Fibroblast of lung (primary cell): Measurements from ENCODE around the gene AOAH. TPM values are rescaled to one million over a fixed set of nuclear protein-coding genes. Genes with fewer than 3 reads are reported as not detected.

Experiments
- DNase-seq, 2 donors: peaks; one replicate each; pipeline versions ENCODE4 v3.0.0 to v3.0.0-alpha.2; 2010; ENCODE audit warnings: low read depth in 2 of 2
- H2AFZ ChIP-seq: 2 replicates; pipeline ENCODE4 v1.5.1; 2012; ENCODE audit warnings: low read length, control low read depth, inconsistent platforms
- H3K27ac ChIP-seq: 2 replicates; pipeline ENCODE4 v1.5.1; 2011; ENCODE audit warnings: low read length, control low read depth; ENCODE audit not compliant: insufficient read depth
- H3K27me3 ChIP-seq: 2 replicates; pipeline ENCODE4 v1.5.1; 2011; ENCODE audit warnings: mild to moderate bottlenecking, low read length; ENCODE audit not compliant: control insufficient read depth, insufficient read depth
- H3K36me3 ChIP-seq: 2 replicates; pipeline ENCODE4 v1.5.1; 2011; ENCODE audit warnings: low read length; ENCODE audit not compliant: control insufficient read depth, insufficient read depth
- H3K4me1 ChIP-seq: 2 replicates; pipeline ENCODE4 v1.5.1; 2011; ENCODE audit warnings: low read length; ENCODE audit not compliant: control insufficient read depth, insufficient read depth; ENCODE audit errors: extremely low read depth
- H3K4me2 ChIP-seq: 2 replicates; pipeline ENCODE4 v1.5.1; 2011; ENCODE audit warnings: low read length, control low read depth; ENCODE audit not compliant: insufficient read depth; ENCODE audit errors: extremely low read depth
- H3K4me3 ChIP-seq, 4 experiments: fragments of 200-600 bp in 1 of 4; sonication (generic) in 1 of 4; replicated peaks in 1 of 4; 2 replicates each; pipeline ENCODE4 v1.5.1; 2011 to 2016; ENCODE audit warnings: low read length in 4 of 4, low read depth in 3 of 4, mild to moderate bottlenecking in 3 of 4, control low read depth in 2 of 4, inconsistent platforms in 1 of 4, mixed read lengths in 1 of 4; ENCODE audit not compliant: insufficient read depth in 1 of 4; ENCODE audit errors: control extremely low read depth in 1 of 4
- H3K79me2 ChIP-seq: 2 replicates; pipeline ENCODE4 v1.5.1; 2012; ENCODE audit warnings: mild to moderate bottlenecking, low read length, inconsistent platforms; ENCODE audit not compliant: control insufficient read depth, insufficient read depth
- H3K9ac ChIP-seq: 2 replicates; pipeline ENCODE4 v1.5.1; 2011; ENCODE audit warnings: mild to moderate bottlenecking, low read length, control low read depth; ENCODE audit not compliant: insufficient read depth
- H3K9me3 ChIP-seq: 2 replicates; pipeline ENCODE4 v1.5.1; 2012; ENCODE audit warnings: low read depth, low read length; ENCODE audit not compliant: control insufficient read depth, insufficient read depth
- H4K20me1 ChIP-seq: 2 replicates; pipeline ENCODE4 v1.5.1; 2011; ENCODE audit warnings: low read length; ENCODE audit not compliant: control insufficient read depth, insufficient read depth; ENCODE audit errors: extremely low read depth
- EZH2 ChIP-seq: IDR thresholded peaks from 2 replicates; pipeline ENCODE4 v1.5.1; 2012; ENCODE audit warnings: low read length, control low read depth, mild to moderate bottlenecking; ENCODE audit errors: missing control alignments
- polyA plus RNA-seq, 2 donors: library from polyadenylated mRNA; depleted of rRNA in 1 of 2; stranded (reverse) in 1 of 2; unstranded in 1 of 2; fragments of >200 nt; gene quantifications; 2 replicates each; pipeline ENCODE4 v1.2.1, GENCODE V29; 2011 to 2012; ENCODE audit warnings: missing spikeins in 1 of 2
- total RNA-seq: library from RNA; depleted of rRNA; stranded (reverse); fragments of >200 nt; gene quantifications from 2 replicates; pipeline ENCODE4 v1.2.1, GENCODE V29; 2014
- TF ChIP-seq, protein P1 (sequence below), 2 donors: IDR thresholded peaks in 1 of 2; conservative IDR thresholded peaks in 1 of 2; 1 replicate in 1 of 2; 2 replicates in 1 of 2; pipeline ENCODE4 v1.5.1; 2011 to 2012; ENCODE audit warnings: low read length in 2 of 2, control low read depth in 1 of 2, inconsistent platforms in 1 of 2, low read depth in 1 of 2, mild to moderate bottlenecking in 1 of 2

AOAH gene
- total and polyA plus RNA-seq, 2 donors (not counting 1 experiment from before 2014, with no cell fraction given) = not detected

DNA sequence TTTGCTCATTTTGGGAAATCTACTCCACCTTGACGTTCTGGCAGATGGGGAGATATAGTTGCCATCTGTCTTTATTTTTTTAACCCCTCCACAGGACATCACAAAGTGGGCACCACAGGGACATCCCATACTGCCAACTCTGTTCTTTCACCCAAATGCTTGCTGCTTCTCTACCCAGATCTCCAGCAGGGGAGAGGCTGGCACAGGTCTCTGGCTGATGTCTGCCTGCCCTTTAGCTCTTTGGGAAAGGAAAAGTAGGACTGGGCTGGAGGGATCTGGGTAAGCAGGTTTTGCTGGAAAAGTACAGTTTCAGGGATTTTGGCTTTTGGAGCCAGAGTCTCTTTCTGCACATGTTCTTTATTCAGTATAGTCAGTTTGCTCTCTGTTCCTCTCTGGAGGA, 178.0 kb downstream of the AOAH start:
- TF ChIP-seq, protein P1, sequence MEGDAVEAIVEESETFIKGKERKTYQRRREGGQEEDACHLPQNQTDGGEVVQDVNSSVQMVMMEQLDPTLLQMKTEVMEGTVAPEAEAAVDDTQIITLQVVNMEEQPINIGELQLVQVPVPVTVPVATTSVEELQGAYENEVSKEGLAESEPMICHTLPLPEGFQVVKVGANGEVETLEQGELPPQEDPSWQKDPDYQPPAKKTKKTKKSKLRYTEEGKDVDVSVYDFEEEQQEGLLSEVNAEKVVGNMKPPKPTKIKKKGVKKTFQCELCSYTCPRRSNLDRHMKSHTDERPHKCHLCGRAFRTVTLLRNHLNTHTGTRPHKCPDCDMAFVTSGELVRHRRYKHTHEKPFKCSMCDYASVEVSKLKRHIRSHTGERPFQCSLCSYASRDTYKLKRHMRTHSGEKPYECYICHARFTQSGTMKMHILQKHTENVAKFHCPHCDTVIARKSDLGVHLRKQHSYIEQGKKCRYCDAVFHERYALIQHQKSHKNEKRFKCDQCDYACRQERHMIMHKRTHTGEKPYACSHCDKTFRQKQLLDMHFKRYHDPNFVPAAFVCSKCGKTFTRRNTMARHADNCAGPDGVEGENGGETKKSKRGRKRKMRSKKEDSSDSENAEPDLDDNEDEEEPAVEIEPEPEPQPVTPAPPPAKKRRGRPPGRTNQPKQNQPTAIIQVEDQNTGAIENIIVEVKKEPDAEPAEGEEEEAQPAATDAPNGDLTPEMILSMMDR (conservative IDR thresholded peaks at IDR 0.05 in 1 of 2, IDR thresholded peaks at IDR 0.05 in 1 of 2; ENCODE audit: low read depth in 1 of 2, low read length in 2 of 2) = no peak
- TF ChIP-seq EZH2 = no peak
- no peaks in the 10 kb centered on the region for H3K36me3 ChIP-seq
- no peaks in the 10 kb centered on the region for H3K4me1 ChIP-seq
- no peaks in the 10 kb centered on the region for H3K9me3 ChIP-seq
- H2AFZ ChIP-seq = no peak overlapping the region
- H3K4me2 ChIP-seq = no peak overlapping the region
- no peak overlapping the region for H3K9ac ChIP-seq
- H3K27ac ChIP-seq = no peak overlapping the region
- no peak overlapping the region for H3K4me3 ChIP-seq
- no peaks in the 10 kb centered on the region for H3K79me2 ChIP-seq
- no peaks in the 10 kb centered on the region for H3K27me3 ChIP-seq
- DNase-seq = no peak
- no peaks in the 10 kb centered on the region for H4K20me1 ChIP-seq

DNA sequence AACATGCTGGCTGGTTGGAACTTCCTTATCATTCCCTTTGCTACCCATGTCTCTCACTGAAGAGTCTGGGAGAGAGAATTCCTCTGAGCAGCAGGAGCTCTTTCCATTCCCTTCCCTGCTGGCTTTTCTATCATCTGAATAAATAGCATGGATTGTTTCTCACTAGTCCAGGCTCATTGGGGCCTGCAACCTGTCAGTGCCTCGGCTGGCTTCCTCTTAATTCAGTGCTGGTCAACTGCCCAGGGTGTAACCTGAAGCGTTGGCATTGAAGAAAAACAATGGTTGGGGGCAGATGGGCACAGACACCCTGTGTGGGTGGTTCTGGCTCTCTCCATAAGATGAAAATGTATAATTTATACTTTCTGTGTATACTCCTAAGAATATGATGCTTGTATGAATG, 179.0 kb downstream of the AOAH start:
- H3K4me2 ChIP-seq = no peak overlapping the region

DNA sequence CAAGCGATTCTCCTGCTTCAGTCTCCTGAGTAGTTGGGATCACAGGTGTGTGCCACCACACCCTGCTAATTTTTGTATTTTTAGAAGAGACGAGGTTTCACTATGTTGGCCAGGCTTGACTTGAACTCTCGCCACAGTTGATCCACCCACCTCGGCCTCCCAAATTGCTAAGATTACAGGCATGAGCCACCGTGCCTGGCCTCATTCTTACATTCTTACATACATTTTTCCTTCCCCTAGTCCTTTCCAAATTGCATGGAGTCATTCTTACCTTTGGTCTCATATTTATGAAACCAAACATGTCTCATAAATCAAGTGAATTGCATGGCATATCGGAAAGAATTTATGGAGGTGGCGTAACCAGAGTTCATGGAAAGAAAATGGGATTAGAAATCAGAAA, 186.2 kb downstream of the AOAH start:
- H3K9ac ChIP-seq = no peak overlapping the region
- DNase-seq = no peak
- H2AFZ ChIP-seq = no peak overlapping the region
- H3K27me3 ChIP-seq = no peaks in the 10 kb centered on the region
- no peaks in the 10 kb centered on the region for H3K4me1 ChIP-seq
- no peak for TF ChIP-seq EZH2
- TF ChIP-seq, protein P1 (conservative IDR thresholded peaks at IDR 0.05 in 1 of 2, IDR thresholded peaks at IDR 0.05 in 1 of 2; ENCODE audit: low read depth in 1 of 2, low read length in 2 of 2) = no peak
- H4K20me1 ChIP-seq = no peaks in the 10 kb centered on the region
- H3K27ac ChIP-seq = no peak overlapping the region
- no peak overlapping the region for H3K4me2 ChIP-seq
- H3K4me3 ChIP-seq = no peak overlapping the region
- no peaks in the 10 kb centered on the region for H3K36me3 ChIP-seq
- H3K79me2 ChIP-seq = no peaks in the 10 kb centered on the region
- no peaks in the 10 kb centered on the region for H3K9me3 ChIP-seq

More for the DNA sequence above, 179.0 kb downstream of the AOAH start:
- Histone ChIP-seq H3K9ac (no peak overlapping the region), H3K27me3 (no peaks in the 10 kb centered on the region), H3K36me3 (no peaks in the 10 kb centered on the region), H2AFZ (no peak overlapping the region), H3K79me2 (no peaks in the 10 kb centered on the region), H3K9me3 (no peaks in the 10 kb centered on the region), H4K20me1 (no peaks in the 10 kb centered on the region), H3K27ac (no peak overlapping the region), H3K4me3 (no peak overlapping the region), H3K4me1 (no peaks in the 10 kb centered on the region)
- DNase-seq = no peak
- TF ChIP-seq EZH2 = no peak
- TF ChIP-seq, protein P1 (conservative IDR thresholded peaks at IDR 0.05 in 1 of 2, IDR thresholded peaks at IDR 0.05 in 1 of 2; ENCODE audit: low read depth in 1 of 2, low read length in 2 of 2) = no peak
